ENCODE measurements around the gene XPC.

XPC gene

GRCh38 chr3:14208977-14209394, 30.6 kb upstream of the XPC start:
- H3K4me3 ChIP-seq (ENCODE audit: low read depth, low read length): no peak overlapping the region

GRCh38 chr3:14208168-14208567, 29.8 kb upstream of the XPC start:
- no peak overlapping the region for H3K4me3 ChIP-seq (ENCODE audit: low read depth, low read length)

- H3K4me3 ChIP-seq (ENCODE audit: low read depth, low read length): no peak overlapping the region
Measured at GRCh38 chr3:14206548-14207177, 28.3 kb upstream of the XPC start.

- H3K4me3 ChIP-seq (ENCODE audit: low read depth, low read length): no peak overlapping the region
Measured at GRCh38 chr3:14204515-14205284, 26.3 kb upstream of the XPC start.

GRCh38 chr3:14203521-14204079, 25.2 kb upstream of the XPC start:
- no peak overlapping the region for H3K4me3 ChIP-seq (ENCODE audit: low read depth, low read length)

GRCh38 chr3:14202874-14203520, 24.6 kb upstream of the XPC start:
- H3K4me3 ChIP-seq (ENCODE audit: low read depth, low read length): no peak overlapping the region

GRCh38 chr3:14201940-14202684, 23.7 kb upstream of the XPC start:
- no peak overlapping the region for H3K4me3 ChIP-seq (ENCODE audit: low read depth, low read length)

- H3K4me3 ChIP-seq (ENCODE audit: low read depth, low read length): no peak overlapping the region
Measured at GRCh38 chr3:14200841-14201240, 22.4 kb upstream of the XPC start.

GRCh38 chr3:14200276-14200675, 21.9 kb upstream of the XPC start:
- no peak overlapping the region for H3K4me3 ChIP-seq (ENCODE audit: low read depth, low read length)

- no peak overlapping the region for H3K4me3 ChIP-seq (ENCODE audit: low read depth, low read length)
Measured at GRCh38 chr3:14199641-14200040, 21.2 kb upstream of the XPC start.

GRCh38 chr3:14194865-14195264, 16.5 kb upstream of the XPC start:
- H3K4me3 ChIP-seq (ENCODE audit: low read depth, low read length): no peak overlapping the region

GRCh38 chr3:14188041-14188754, 9.8 kb upstream of the XPC start:
- H3K4me3 ChIP-seq (ENCODE audit: low read depth, low read length): no peak overlapping the region

- no peak overlapping the region for H3K4me3 ChIP-seq (ENCODE audit: low read depth, low read length)
Measured at GRCh38 chr3:14186854-14187458, 8.6 kb upstream of the XPC start.

- H3K4me3 ChIP-seq (ENCODE audit: low read depth, low read length): no peak overlapping the region
Measured at GRCh38 chr3:14183015-14183577, 4.7 kb upstream of the XPC start.

- no peak overlapping the region for H3K4me3 ChIP-seq (ENCODE audit: low read depth, low read length)
Measured at GRCh38 chr3:14181253-14181652, 2.9 kb upstream of the XPC start.

- H3K4me3 ChIP-seq (ENCODE audit: low read depth, low read length): peak overlapping the region; percentile 96
Measured at GRCh38 chr3:14179795-14180194, 1.4 kb upstream of the XPC start.

- peak overlapping the region; percentile 96 for H3K4me3 ChIP-seq (ENCODE audit: low read depth, low read length)
Measured at GRCh38 chr3:14179114-14179465, 689 bp upstream of the XPC start.

GRCh38 chr3:14177580-14178246, 688 bp downstream of the XPC start:
- peak overlapping the region; percentile 96 for H3K4me3 ChIP-seq (ENCODE audit: low read depth, low read length)

- no peak overlapping the region for H3K4me3 ChIP-seq (ENCODE audit: low read depth, low read length)
Measured at GRCh38 chr3:14175383-14176037, 2.9 kb downstream of the XPC start.
